ENCODE measurements around the gene PTPRF.

GRCh38 chr1:43563876-43564539 lies 33.3 kb downstream of the PTPRF start:
- TF ChIP-seq, protein P1, sequence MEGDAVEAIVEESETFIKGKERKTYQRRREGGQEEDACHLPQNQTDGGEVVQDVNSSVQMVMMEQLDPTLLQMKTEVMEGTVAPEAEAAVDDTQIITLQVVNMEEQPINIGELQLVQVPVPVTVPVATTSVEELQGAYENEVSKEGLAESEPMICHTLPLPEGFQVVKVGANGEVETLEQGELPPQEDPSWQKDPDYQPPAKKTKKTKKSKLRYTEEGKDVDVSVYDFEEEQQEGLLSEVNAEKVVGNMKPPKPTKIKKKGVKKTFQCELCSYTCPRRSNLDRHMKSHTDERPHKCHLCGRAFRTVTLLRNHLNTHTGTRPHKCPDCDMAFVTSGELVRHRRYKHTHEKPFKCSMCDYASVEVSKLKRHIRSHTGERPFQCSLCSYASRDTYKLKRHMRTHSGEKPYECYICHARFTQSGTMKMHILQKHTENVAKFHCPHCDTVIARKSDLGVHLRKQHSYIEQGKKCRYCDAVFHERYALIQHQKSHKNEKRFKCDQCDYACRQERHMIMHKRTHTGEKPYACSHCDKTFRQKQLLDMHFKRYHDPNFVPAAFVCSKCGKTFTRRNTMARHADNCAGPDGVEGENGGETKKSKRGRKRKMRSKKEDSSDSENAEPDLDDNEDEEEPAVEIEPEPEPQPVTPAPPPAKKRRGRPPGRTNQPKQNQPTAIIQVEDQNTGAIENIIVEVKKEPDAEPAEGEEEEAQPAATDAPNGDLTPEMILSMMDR (IDR thresholded peaks at IDR 0.05), result no peak
- no peak for TF ChIP-seq EZH2 (IDR thresholded peaks at IDR 0.05)
- TF ChIP-seq EZH2phosphoT487 (IDR thresholded peaks at IDR 0.05), result no peak
